Ishikawa (cell line): ENCODE results near the gene NIP7.

Experiments
- CEBPB ChIP-seq: IDR thresholded peaks from 2 replicates; pipeline ENCODE4 v1.6.1; 2012
- EGR1 ChIP-seq: IDR thresholded peaks from 2 replicates; pipeline ENCODE4 v1.6.1; 2012
- EP300 ChIP-seq: IDR thresholded peaks from 2 replicates; pipeline ENCODE4 v1.6.1; 2012; ENCODE audit warnings: borderline replicate concordance
- MAX ChIP-seq: IDR thresholded peaks from 2 replicates; pipeline ENCODE4 v1.6.1; 2012
- TCF12 ChIP-seq: IDR thresholded peaks from 2 replicates; pipeline ENCODE4 v1.6.1; 2012; ENCODE audit warnings: low read depth
- ZBTB7A ChIP-seq: IDR thresholded peaks from 2 replicates; pipeline ENCODE4 v1.6.1; 2012; ENCODE audit warnings: low read depth

DNA sequence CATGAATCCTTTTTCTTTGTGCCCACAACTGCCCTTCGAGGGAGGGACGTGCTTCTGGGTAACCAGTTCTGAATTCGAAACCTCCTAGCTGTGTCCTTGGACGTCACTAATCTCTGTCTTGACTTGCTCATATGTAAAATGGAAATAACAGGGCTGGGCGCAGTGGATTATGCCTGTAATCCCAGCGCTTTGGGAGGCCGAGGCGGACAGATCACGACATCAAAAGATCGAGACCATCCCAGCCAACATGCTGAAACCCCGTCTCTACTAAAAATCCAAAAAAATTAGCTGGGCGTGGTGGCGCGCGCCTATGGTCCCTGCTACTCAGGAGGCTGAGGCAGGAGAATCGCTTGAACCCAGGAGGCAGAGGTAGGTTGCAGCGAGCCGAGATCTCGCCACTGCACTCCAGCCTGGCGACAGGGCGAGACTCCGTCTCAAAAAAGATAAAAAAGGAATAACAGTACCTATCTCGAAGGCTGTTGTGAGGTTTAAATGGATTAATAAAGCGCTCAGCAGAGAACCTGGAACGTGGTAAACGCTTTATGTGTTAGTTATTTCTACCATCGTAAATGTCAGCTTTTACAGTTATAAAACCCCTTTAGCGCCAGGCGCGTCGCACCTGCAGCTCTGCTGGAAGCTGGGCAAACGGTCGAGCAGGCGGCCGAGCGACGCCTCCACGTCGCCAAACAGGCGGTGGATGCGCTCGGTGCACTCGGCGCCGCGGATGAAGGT lies 849 bp upstream of the NIP7 start:
- no peak for TF ChIP-seq TCF12
- no peak for TF ChIP-seq CEBPB
- no peak for TF ChIP-seq EP300
- TF ChIP-seq ZBTB7A = no peak
- no peak; the same call in 1 of the 2 replicates for TF ChIP-seq MAX
- TF ChIP-seq EGR1 = no peak
